ENCODE data around the gene ARCN1.

- TF ChIP-seq CTCF (IDR thresholded peaks at IDR 0.05) (no peak), EP300 (IDR thresholded peaks at IDR 0.05) (no peak)
These were observed 857 bp downstream of the ARCN1 start for GRCh38 chr11:118572981-118573550.
